Osteoblast (primary cell): ENCODE measurements around the gene LRCH4. TPM values are rescaled to one million over a fixed set of nuclear protein-coding genes. Genes with fewer than 3 reads are reported as not detected.

ENCODE experiments used
- DNase-seq: peaks from one replicate; pipeline ENCODE4 v3.0.0; 2011; ENCODE audit warnings: low spot score, mixed read lengths; ENCODE audit not compliant: insufficient read length; ENCODE audit errors: missing footprints
- H2AFZ ChIP-seq: 2 replicates; pipeline ENCODE4 v1.6.0; 2011; ENCODE audit warnings: mild to moderate bottlenecking, low read length
- H3K27ac ChIP-seq: 2 replicates; pipeline ENCODE4 v1.5.1; 2011; ENCODE audit warnings: mild to moderate bottlenecking, low read depth, low read length, moderate library complexity
- H3K27me3 ChIP-seq: 2 replicates; pipeline ENCODE4 v1.6.0; 2012; ENCODE audit warnings: mild to moderate bottlenecking, control low read depth, inconsistent platforms, low read length, moderate library complexity; ENCODE audit not compliant: insufficient read depth
- H3K36me3 ChIP-seq: 2 replicates; pipeline ENCODE4 v1.5.1; 2011; ENCODE audit warnings: mild to moderate bottlenecking, low read length, control low read depth, moderate library complexity; ENCODE audit not compliant: insufficient read depth
- H3K4me1 ChIP-seq: 2 replicates; pipeline ENCODE4 v1.5.1; 2011; ENCODE audit warnings: mild to moderate bottlenecking, low read length, control low read depth, moderate library complexity; ENCODE audit not compliant: insufficient read depth
- H3K4me2 ChIP-seq: 2 replicates; pipeline ENCODE4 v1.6.0; 2011; ENCODE audit warnings: mild to moderate bottlenecking, low read length; ENCODE audit not compliant: insufficient read depth
- H3K4me3 ChIP-seq: fragments of 200-600 bp; sonication (generic); 3 replicates; pipeline ENCODE4 v1.5.1; 2012; ENCODE audit warnings: mild to moderate bottlenecking, low read length, inconsistent platforms; ENCODE audit not compliant: insufficient read depth
- H3K79me2 ChIP-seq: 2 replicates; pipeline ENCODE4 v1.6.0; 2012; ENCODE audit warnings: mild to moderate bottlenecking, low read length, control low read depth, inconsistent platforms; ENCODE audit not compliant: insufficient read depth
- H3K9me3 ChIP-seq: 2 replicates; pipeline ENCODE4 v1.5.1; 2011; ENCODE audit warnings: low read depth, low read length, control low read depth
- H4K20me1 ChIP-seq: 2 replicates; pipeline ENCODE4 v1.6.0; 2012; ENCODE audit warnings: mild to moderate bottlenecking, low read length, control low read depth; ENCODE audit not compliant: insufficient read depth
- CTCF ChIP-seq: IDR thresholded peaks from 2 replicates; pipeline ENCODE4 v1.5.1; 2011; ENCODE audit warnings: mild to moderate bottlenecking, low read depth, low read length, moderate library complexity; ENCODE audit errors: extremely low read depth
- total RNA-seq: library from RNA; depleted of rRNA; stranded (reverse); fragments of >200 nt; gene quantifications from 2 replicates; pipeline ENCODE4 v1.2.3, GENCODE V29; 2012

Gene LRCH4
- total RNA-seq, 1 donor, result 14.5 TPM

- DNase-seq, result peak; percentile 88
- H2AFZ ChIP-seq, result no peak overlapping the region
- H3K4me3 ChIP-seq, result no peak overlapping the region
- H3K79me2 ChIP-seq, result no peaks in the 10 kb centered on the region
- peaks cover 3% of the 10 kb centered on the region for H3K4me1 ChIP-seq
- TF ChIP-seq CTCF, result peak; percentile 12
- no peak overlapping the region for H3K27ac ChIP-seq
- H3K4me2 ChIP-seq, result no peak overlapping the region
- peaks cover 22% of the 10 kb centered on the region for H3K27me3 ChIP-seq
- no peaks in the 10 kb centered on the region for H3K9me3 ChIP-seq
- H4K20me1 ChIP-seq, result no peaks in the 10 kb centered on the region
- H3K36me3 ChIP-seq, result no peaks in the 10 kb centered on the region
These were observed 43.3 kb upstream of the LRCH4 start for GRCh38 chr7:100629117-100629716.

GRCh38 chr7:100627238-100627549, 41.3 kb upstream of the LRCH4 start:
- Histone ChIP-seq H3K4me1 (no peaks in the 10 kb centered on the region), H3K4me3 (no peak overlapping the region), H3K9me3 (no peaks in the 10 kb centered on the region), H3K36me3 (no peaks in the 10 kb centered on the region), H4K20me1 (no peaks in the 10 kb centered on the region), H3K4me2 (no peak overlapping the region), H2AFZ (no peak overlapping the region), H3K27ac (no peak overlapping the region), H3K79me2 (no peaks in the 10 kb centered on the region), H3K27me3 (peaks cover 7% of the 10 kb centered on the region)
- peak; percentile 43 for DNase-seq
- no peak for TF ChIP-seq CTCF

GRCh38 chr7:100626530-100627237, 40.8 kb upstream of the LRCH4 start:
- Histone ChIP-seq H2AFZ (peak overlapping the region; percentile 65), H3K9me3 (no peaks in the 10 kb centered on the region), H3K27me3 (peaks cover 1% of the 10 kb centered on the region), H3K36me3 (no peaks in the 10 kb centered on the region), H3K4me2 (peak overlapping the region; percentile 74), H3K4me3 (peak overlapping the region; percentile 53), H4K20me1 (no peaks in the 10 kb centered on the region), H3K79me2 (no peaks in the 10 kb centered on the region), H3K27ac (no peak overlapping the region), H3K4me1 (no peaks in the 10 kb centered on the region)
- peak; percentile 99 for DNase-seq
- TF ChIP-seq CTCF, result no peak

DNA sequence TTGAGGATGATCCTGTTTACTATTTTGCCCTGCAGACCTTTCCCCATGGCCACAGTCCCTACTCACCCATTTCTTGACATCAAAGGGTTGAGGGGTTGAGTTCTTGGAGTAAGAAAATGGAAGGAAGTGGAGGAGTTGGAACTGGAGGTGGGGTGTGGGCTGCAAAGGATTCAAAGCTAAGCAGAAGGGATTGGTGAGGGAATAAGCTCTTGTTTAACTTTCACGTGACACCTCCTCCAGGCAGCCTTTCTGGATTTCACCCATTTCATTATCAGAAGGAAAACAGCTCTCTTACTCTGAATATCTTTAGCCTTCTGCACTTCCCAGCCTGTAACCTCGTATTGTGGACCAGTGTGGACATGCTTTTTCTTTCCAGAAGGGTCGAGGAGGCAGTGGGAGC, 40.1 kb upstream of the LRCH4 start:
- Histone ChIP-seq H3K9me3 (no peaks in the 10 kb centered on the region), H4K20me1 (no peaks in the 10 kb centered on the region), H3K4me1 (no peaks in the 10 kb centered on the region), H3K79me2 (no peaks in the 10 kb centered on the region), H3K36me3 (no peaks in the 10 kb centered on the region), H2AFZ (peak overlapping the region; percentile 65), H3K27me3 (no peaks in the 10 kb centered on the region), H3K27ac (no peak overlapping the region), H3K4me2 (peak overlapping the region; percentile 74), H3K4me3 (peak overlapping the region; percentile 53)
- DNase-seq, result peak; percentile 63
- no peak for TF ChIP-seq CTCF
